MV-4-11 (cell line): ENCODE results near the gene NDUFA6.
"Not testable (repeated sequence)": the region's sequence is repeated elsewhere in the genome, so short reads cannot be mapped to it uniquely, and the experiment has no call there.

ENCODE experiments used
- DNase-seq: peaks from one replicate; lab custom pipeline; 2025; lab: John Stamatoyannopoulos, UW

Gene NDUFA6

GRCh38 chr22:42112793-42113192 lies 22.2 kb upstream of the NDUFA6 start:
- not testable (repeated sequence) for DNase-seq

GRCh38 chr22:42111798-42112197 lies 21.2 kb upstream of the NDUFA6 start:
- DNase-seq, result no peak

- no peak for DNase-seq
These were observed 18.3 kb upstream of the NDUFA6 start for GRCh38 chr22:42108848-42109247.

GRCh38 chr22:42104332-42104860 lies 13.8 kb upstream of the NDUFA6 start:
- DNase-seq, result not testable (repeated sequence)

GRCh38 chr22:42101199-42101598 lies 10.6 kb upstream of the NDUFA6 start:
- no peak for DNase-seq

- DNase-seq, result no peak
These were observed 847 bp upstream of the NDUFA6 start for GRCh38 chr22:42091455-42091782.

- no peak for DNase-seq
These were observed 4.5 kb downstream of the NDUFA6 start for GRCh38 chr22:42086051-42086450.

GRCh38 chr22:42084874-42085273 lies 5.7 kb downstream of the NDUFA6 start:
- DNase-seq, result no peak

GRCh38 chr22:42083119-42083518 lies 7.5 kb downstream of the NDUFA6 start:
- DNase-seq, result no peak

- no peak for DNase-seq
These were observed 10.3 kb downstream of the NDUFA6 start for GRCh38 chr22:42080287-42080686.

GRCh38 chr22:42079319-42080251 lies 11.0 kb downstream of the NDUFA6 start, which contains the start of gene SMDT1:
SMDT1 (plus strand) TSS chr22:42079700; CDS start chr22:42079769, 69 bp downstream.
- peak; percentile 96 for DNase-seq

GRCh38 chr22:42078469-42079318 lies 11.9 kb downstream of the NDUFA6 start:
- no peak for DNase-seq

- no peak for DNase-seq
These were observed 13.0 kb downstream of the NDUFA6 start for GRCh38 chr22:42077486-42078125.

- no peak for DNase-seq
These were observed 13.6 kb downstream of the NDUFA6 start for GRCh38 chr22:42076764-42077485.

- DNase-seq, result no peak
These were observed 15.5 kb downstream of the NDUFA6 start for GRCh38 chr22:42074846-42075676.

GRCh38 chr22:42074132-42074811 lies 16.3 kb downstream of the NDUFA6 start, which contains the start of gene PHETA2:
PHETA2 (plus strand) TSS chr22:42074248; CDS start chr22:42077294, 3,046 bp downstream.
- DNase-seq, result no peak

GRCh38 chr22:42073621-42074041 lies 16.9 kb downstream of the NDUFA6 start:
- no peak for DNase-seq

GRCh38 chr22:42072606-42073330 lies 17.8 kb downstream of the NDUFA6 start:
- no peak for DNase-seq

- DNase-seq, result not testable (repeated sequence)
These were observed 19.1 kb downstream of the NDUFA6 start for GRCh38 chr22:42071508-42071907.
